Measurements from ENCODE around the gene ODR4. TPM values are rescaled to one million over a fixed set of nuclear protein-coding genes. Genes with fewer than 3 reads are reported as not detected.
"Not testable (repeated sequence)": the region's sequence is repeated elsewhere in the genome, so short reads cannot be mapped to it uniquely, and the experiment has no call there.

The ODR4 gene
- total RNA-seq, result 10 to 100 TPM; 14.0 to 17.7 TPM

DNA sequence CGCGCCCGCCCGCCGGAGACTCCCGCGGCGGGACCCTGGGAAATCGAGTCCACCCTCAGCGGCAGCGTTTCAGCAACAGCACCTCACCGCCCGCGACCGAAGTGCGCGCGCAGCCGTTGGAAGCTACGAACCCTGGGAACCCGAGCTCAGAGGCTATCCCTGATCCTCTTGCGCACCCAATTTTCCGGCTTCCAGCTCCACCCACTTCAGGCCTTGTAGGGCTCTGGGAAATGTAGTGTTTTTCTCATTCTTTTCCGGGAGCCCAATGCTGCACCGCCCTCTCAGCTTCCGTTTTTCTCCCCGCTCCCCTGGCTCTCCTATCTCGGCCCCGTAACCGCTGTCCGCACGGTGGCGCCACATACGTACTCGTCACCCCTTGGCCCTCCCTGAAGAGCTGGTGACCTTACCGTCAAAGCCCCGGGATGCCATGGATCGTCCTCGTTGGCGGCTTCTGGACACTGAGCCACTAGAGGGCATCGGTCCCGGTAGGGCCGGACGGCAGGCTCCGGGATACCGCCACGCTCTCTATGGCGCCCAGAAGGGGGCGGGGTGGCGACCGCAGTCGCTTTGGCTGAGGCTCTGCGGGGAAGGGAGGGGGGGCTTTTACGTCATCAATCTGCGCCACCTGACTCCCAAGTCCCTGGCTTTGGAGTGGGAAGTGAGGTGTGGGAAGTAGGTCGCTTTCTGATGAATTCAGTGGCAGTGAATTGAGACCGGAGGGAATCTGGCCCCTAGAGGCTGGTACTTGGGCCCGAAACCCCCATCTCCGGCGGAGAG, at the start of gene ODR4, which contains the start of gene TPR:
Gene ODR4, plus strand, starts transcription at position 687 of the 777 bp plus-strand sequence. CDS start 3,948 bp downstream, outside the sequence.
Gene TPR, minus strand, starts transcription at position 102 of the 777 bp plus-strand sequence. CDS start 225 bp downstream, outside the sequence.
- Mint-ChIP-seq H3K36me3 (ENCODE audit: low read depth) (peaks cover 71% of the 10 kb centered on the region), H3K4me1 (peaks cover 18% of the 10 kb centered on the region), H3K27ac (peak within 1 kb of the TSS; percentile 99), H3K9me3 (no peaks in the 10 kb centered on the region), H3K4me3 (peak within 1 kb of the TSS; percentile 99), H3K27me3 (no peaks in the 10 kb centered on the region)
- peak; percentile 87 for ATAC-seq (replicated peaks)

DNA sequence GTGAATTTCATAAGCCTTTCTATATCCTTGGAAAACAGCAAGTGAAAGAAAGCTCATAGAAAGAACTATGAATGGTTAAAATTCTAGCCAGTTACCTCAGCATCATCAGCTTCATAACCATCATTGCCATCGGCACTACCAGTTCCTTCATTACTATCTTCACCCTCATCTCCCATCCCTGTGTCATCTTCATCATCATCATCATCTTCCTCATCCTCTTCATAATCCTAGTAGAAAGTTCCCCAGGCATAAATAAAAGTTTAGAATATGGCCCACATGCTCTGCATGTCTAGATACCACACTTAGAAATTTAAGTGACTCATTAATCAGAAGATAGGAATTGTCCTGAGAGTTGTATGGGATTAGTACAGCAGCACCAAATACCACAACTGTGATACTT, 49.6 kb upstream of the ODR4 start:
- Mint-ChIP-seq H3K4me1 (peaks cover 4% of the 10 kb centered on the region), H3K27ac (no peak overlapping the region), H3K4me3 (no peak overlapping the region), H3K36me3 (ENCODE audit: low read depth) (peaks cover 98% of the 10 kb centered on the region), H3K9me3 (no peaks in the 10 kb centered on the region), H3K27me3 (no peaks in the 10 kb centered on the region)
- ATAC-seq (replicated peaks), result no peak

- H3K4me1 Mint-ChIP-seq, result peaks cover 4% of the 10 kb centered on the region
- H3K9me3 Mint-ChIP-seq, result no peaks in the 10 kb centered on the region
- H3K27me3 Mint-ChIP-seq, result no peaks in the 10 kb centered on the region
- H3K4me3 Mint-ChIP-seq, result no peak overlapping the region
- ATAC-seq (replicated peaks), result no peak
- H3K36me3 Mint-ChIP-seq (ENCODE audit: low read depth), result peaks cover 98% of the 10 kb centered on the region
- H3K27ac Mint-ChIP-seq, result no peak overlapping the region
Observed at GRCh38 chr1:186327331-186327730, 48.3 kb upstream of the ODR4 start.

- H3K4me1 Mint-ChIP-seq, result peaks cover 4% of the 10 kb centered on the region
- no peak for ATAC-seq (replicated peaks)
- H3K9me3 Mint-ChIP-seq, result no peaks in the 10 kb centered on the region
- H3K27ac Mint-ChIP-seq, result no peak overlapping the region
- peaks cover 98% of the 10 kb centered on the region for H3K36me3 Mint-ChIP-seq (ENCODE audit: low read depth)
- no peak overlapping the region for H3K4me3 Mint-ChIP-seq
- no peaks in the 10 kb centered on the region for H3K27me3 Mint-ChIP-seq
Observed at GRCh38 chr1:186330758-186331157, 44.9 kb upstream of the ODR4 start.

DNA sequence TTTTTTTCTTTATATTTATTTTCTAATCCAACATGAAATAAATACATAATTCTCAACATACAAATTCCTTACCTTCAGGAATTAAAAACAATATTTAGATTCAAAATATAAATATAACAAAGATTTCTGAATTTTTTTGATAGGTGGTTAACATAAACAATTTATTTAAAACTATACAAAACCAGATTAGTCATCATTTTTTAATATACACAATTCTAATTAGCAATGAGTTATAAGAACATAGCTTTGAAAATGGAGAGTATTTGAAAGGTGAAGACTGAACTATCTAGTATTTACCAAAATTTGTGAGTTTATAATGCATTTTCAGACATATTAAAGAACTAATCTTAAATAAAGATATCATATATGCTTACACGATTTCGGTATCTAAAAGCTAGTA, 38.1 kb upstream of the ODR4 start:
- H3K4me1 Mint-ChIP-seq, result no peaks in the 10 kb centered on the region

GRCh38 chr1:186340772-186341171, 34.9 kb upstream of the ODR4 start:
- Mint-ChIP-seq H3K27ac (no peak overlapping the region), H3K9me3 (no peaks in the 10 kb centered on the region), H3K4me3 (no peak overlapping the region), H3K27me3 (no peaks in the 10 kb centered on the region), H3K36me3 (ENCODE audit: low read depth) (peaks cover 93% of the 10 kb centered on the region), H3K4me1 (no peaks in the 10 kb centered on the region)
- ATAC-seq (replicated peaks), result no peak

More for the DNA sequence above, 38.1 kb upstream of the ODR4 start:
- no peaks in the 10 kb centered on the region for H3K27me3 Mint-ChIP-seq
- no peaks in the 10 kb centered on the region for H3K9me3 Mint-ChIP-seq
- no peak overlapping the region for H3K27ac Mint-ChIP-seq
- H3K36me3 Mint-ChIP-seq (ENCODE audit: low read depth), result peaks cover 93% of the 10 kb centered on the region
- ATAC-seq (replicated peaks), result no peak
- no peak overlapping the region for H3K4me3 Mint-ChIP-seq

GRCh38 chr1:186347837-186348691, 27.6 kb upstream of the ODR4 start:
- not testable (repeated sequence) for H3K4me3 Mint-ChIP-seq; H3K9me3 Mint-ChIP-seq; ATAC-seq (replicated peaks); H3K27me3 Mint-ChIP-seq; H3K4me1 Mint-ChIP-seq
- Mint-ChIP-seq H3K27ac (peak overlapping the region; percentile 37), H3K36me3 (ENCODE audit: low read depth) (peaks cover 100% of the 10 kb centered on the region)

GRCh38 chr1:186374303-186375151, 1.1 kb upstream of the ODR4 start:
- Mint-ChIP-seq H3K27me3 (no peaks in the 10 kb centered on the region), H3K4me3 (peak overlapping the region; percentile 99), H3K27ac (peak overlapping the region; percentile 99), H3K9me3 (no peaks in the 10 kb centered on the region), H3K36me3 (ENCODE audit: low read depth) (peaks cover 71% of the 10 kb centered on the region), H3K4me1 (peaks cover 17% of the 10 kb centered on the region)
- peak; percentile 28 for ATAC-seq (replicated peaks)

DNA sequence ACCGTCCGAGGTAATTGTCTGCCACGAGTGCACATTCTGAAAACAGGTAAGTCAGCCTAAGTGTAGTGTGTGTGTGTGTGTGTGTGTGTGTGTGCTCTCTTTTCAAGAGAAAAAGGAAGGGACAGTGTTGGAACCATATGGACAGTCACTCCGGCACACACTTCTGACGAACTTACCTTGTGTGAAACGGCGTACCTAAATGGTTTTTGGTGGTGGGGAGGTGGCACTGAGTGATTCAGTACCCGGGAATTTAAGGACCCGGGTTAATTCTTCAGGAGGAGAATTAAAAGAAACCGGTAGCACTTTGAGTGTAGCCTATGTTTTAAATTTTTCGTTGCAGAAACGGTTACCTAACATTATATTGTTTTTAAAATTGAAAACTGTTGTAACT, 286 bp downstream of the ODR4 start:
- H3K4me1 Mint-ChIP-seq, result peaks cover 18% of the 10 kb centered on the region
- peak overlapping the region; percentile 99 for H3K4me3 Mint-ChIP-seq
- H3K36me3 Mint-ChIP-seq (ENCODE audit: low read depth), result peaks cover 71% of the 10 kb centered on the region
- no peaks in the 10 kb centered on the region for H3K9me3 Mint-ChIP-seq
- peak; percentile 14 for ATAC-seq (replicated peaks)
- H3K27me3 Mint-ChIP-seq, result no peaks in the 10 kb centered on the region
- H3K27ac Mint-ChIP-seq, result peak overlapping the region; percentile 99

GRCh38 chr1:186386725-186387383, 11.2 kb downstream of the ODR4 start:
- Mint-ChIP-seq H3K27ac (no peak overlapping the region), H3K36me3 (ENCODE audit: low read depth) (peaks cover 86% of the 10 kb centered on the region), H3K27me3 (no peaks in the 10 kb centered on the region), H3K4me3 (no peak overlapping the region), H3K4me1 (no peaks in the 10 kb centered on the region), H3K9me3 (no peaks in the 10 kb centered on the region)
- ATAC-seq (replicated peaks), result no peak

DNA sequence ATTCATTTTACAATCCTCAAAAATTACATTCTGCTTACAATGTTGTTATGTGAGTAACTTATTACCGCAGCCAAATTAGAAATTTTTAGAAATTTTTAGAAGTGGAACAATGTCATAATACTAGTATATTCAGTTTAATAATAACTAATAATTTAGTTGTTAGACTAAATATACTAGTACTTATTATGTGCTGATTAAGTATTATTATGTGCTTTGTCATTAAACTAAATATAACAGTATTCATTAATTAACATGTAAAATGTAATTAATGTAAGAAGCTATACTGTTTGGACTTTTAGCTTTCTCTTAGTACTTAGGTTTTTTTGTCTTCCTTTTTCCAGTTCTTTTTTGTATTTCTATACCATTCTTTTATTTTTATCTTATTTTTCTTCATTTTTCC, 15.3 kb downstream of the ODR4 start:
- peaks cover 90% of the 10 kb centered on the region for H3K36me3 Mint-ChIP-seq (ENCODE audit: low read depth)
- ATAC-seq (replicated peaks), result no peak
- no peak overlapping the region for H3K27ac Mint-ChIP-seq
- no peaks in the 10 kb centered on the region for H3K27me3 Mint-ChIP-seq
- H3K9me3 Mint-ChIP-seq, result no peaks in the 10 kb centered on the region
- H3K4me3 Mint-ChIP-seq, result no peak overlapping the region
- H3K4me1 Mint-ChIP-seq, result no peaks in the 10 kb centered on the region

- H3K27ac Mint-ChIP-seq, result no peak overlapping the region
- ATAC-seq (replicated peaks), result no peak
Observed at GRCh38 chr1:186391841-186392240, 16.2 kb downstream of the ODR4 start.

GRCh38 chr1:186392711-186393110, 17.1 kb downstream of the ODR4 start:
- not testable (repeated sequence) for H3K4me3 Mint-ChIP-seq; H3K9me3 Mint-ChIP-seq; H3K4me1 Mint-ChIP-seq; H3K27ac Mint-ChIP-seq; ATAC-seq (replicated peaks); H3K27me3 Mint-ChIP-seq
- H3K36me3 Mint-ChIP-seq (ENCODE audit: low read depth), result peaks cover 94% of the 10 kb centered on the region

More at GRCh38 chr1:186391841-186392240, 16.2 kb downstream of the ODR4 start:
- Mint-ChIP-seq H3K4me3 (no peak overlapping the region), H3K9me3 (no peaks in the 10 kb centered on the region), H3K36me3 (ENCODE audit: low read depth) (peaks cover 94% of the 10 kb centered on the region), H3K27me3 (no peaks in the 10 kb centered on the region), H3K4me1 (no peaks in the 10 kb centered on the region)

- H3K9me3 Mint-ChIP-seq; ATAC-seq (replicated peaks); H3K27me3 Mint-ChIP-seq; H3K4me3 Mint-ChIP-seq; H3K4me1 Mint-ChIP-seq; H3K27ac Mint-ChIP-seq: not testable (repeated sequence)
- H3K36me3 Mint-ChIP-seq (ENCODE audit: low read depth), result peaks cover 89% of the 10 kb centered on the region
Observed at GRCh38 chr1:186401446-186401845, 25.8 kb downstream of the ODR4 start.

Data from activated T-helper 17 cell treated with anti-CD3 and anti-CD28 coated beads, Interleukin-2, amount 50 U/mL, for 72 hours (primary cell).